ENCODE measurements around the gene MAJIN. TPM values are rescaled to one million over a fixed set of nuclear protein-coding genes. Genes with fewer than 3 reads are reported as not detected.

MAJIN gene
- total and polyA plus RNA-seq, 9 of the 15 experiments (the other 6 are each of a cell fraction or from before 2014, with no cell fraction given): 0.17 to 0.83 (median 0.24) TPM; not detected in 2

DNA sequence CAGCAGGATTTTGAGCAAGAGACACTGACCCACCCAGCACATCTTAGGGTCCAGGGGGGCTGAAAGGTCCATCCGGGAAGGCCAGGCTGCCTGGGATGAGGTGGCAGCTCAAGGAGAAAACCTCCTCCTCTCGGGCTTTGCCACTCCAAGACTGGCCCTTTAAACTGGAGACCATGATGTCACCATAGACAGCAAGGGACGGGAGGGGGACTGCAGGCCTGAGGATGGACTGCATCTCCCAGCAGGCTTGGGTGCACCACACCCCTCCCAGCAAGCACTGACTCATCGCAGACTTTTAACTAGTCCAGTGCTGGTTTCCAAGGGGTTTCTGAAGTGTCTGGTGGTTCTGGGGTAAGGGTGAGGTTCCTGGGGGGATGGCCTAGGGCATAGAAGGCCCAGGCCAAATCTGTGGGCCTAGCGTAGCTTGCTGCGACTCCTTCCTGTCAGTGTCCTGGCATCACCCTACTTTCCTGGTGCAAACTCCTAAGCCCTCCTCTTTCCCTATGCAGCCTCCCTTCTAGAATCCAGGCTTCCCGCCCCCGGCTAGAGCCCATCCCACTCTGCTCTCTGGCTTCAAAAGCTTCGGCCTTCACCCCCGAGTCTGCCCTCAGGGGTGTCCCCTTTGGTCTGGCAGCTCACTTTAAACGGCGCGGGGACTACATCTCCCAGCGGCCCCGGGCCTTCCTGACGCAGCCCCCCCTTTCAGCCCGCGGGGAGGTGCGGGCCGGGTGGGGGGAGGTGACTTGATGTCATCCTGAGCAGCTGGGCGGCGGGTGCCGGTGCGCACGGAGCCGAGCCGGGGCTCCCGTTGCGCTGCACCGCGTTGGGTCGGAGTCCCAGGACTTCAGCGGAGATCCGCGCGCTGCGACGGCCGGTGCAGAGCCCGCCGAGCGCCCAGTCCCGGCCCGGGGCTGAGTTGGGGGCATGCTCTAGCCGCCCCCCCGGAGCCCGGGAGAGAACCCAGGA, 47.7 kb downstream of the MAJIN start, which contains the start of gene PPP2R5B (continued):
- TF ChIP-seq ZC3H11A (IDR thresholded peaks at IDR 0.05; ENCODE audit: low read depth, low read length): no peak
- no peak for TF ChIP-seq ZNF445 (CRISPR knock-in tag; IDR thresholded peaks at IDR 0.05; ENCODE audit: low read depth)
- TF ChIP-seq E2F8 (IDR thresholded peaks at IDR 0.05; ENCODE audit: low read depth, partially characterized antibody): no peak
- TF ChIP-seq, protein P1, sequence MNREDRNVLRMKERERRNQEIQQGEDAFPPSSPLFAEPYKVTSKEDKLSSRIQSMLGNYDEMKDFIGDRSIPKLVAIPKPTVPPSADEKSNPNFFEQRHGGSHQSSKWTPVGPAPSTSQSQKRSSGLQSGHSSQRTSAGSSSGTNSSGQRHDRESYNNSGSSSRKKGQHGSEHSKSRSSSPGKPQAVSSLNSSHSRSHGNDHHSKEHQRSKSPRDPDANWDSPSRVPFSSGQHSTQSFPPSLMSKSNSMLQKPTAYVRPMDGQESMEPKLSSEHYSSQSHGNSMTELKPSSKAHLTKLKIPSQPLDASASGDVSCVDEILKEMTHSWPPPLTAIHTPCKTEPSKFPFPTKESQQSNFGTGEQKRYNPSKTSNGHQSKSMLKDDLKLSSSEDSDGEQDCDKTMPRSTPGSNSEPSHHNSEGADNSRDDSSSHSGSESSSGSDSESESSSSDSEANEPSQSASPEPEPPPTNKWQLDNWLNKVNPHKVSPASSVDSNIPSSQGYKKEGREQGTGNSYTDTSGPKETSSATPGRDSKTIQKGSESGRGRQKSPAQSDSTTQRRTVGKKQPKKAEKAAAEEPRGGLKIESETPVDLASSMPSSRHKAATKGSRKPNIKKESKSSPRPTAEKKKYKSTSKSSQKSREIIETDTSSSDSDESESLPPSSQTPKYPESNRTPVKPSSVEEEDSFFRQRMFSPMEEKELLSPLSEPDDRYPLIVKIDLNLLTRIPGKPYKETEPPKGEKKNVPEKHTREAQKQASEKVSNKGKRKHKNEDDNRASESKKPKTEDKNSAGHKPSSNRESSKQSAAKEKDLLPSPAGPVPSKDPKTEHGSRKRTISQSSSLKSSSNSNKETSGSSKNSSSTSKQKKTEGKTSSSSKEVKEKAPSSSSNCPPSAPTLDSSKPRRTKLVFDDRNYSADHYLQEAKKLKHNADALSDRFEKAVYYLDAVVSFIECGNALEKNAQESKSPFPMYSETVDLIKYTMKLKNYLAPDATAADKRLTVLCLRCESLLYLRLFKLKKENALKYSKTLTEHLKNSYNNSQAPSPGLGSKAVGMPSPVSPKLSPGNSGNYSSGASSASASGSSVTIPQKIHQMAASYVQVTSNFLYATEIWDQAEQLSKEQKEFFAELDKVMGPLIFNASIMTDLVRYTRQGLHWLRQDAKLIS (CRISPR knock-in tag; IDR thresholded peaks at IDR 0.05): no peak
- TF ChIP-seq ZNF146 (CRISPR knock-in tag; IDR thresholded peaks at IDR 0.05; ENCODE audit: unreplicated experiment): no peak
- no peak for TF ChIP-seq KDM5B (IDR thresholded peaks at IDR 0.05; ENCODE audit: insufficient replicate concordance, low read depth, low read length)
- no peak for TF ChIP-seq ZNF24 (IDR thresholded peaks at IDR 0.05)
- peak; percentile 46; the same call in 1 of the 2 replicates for TF ChIP-seq NR2C1 (IDR thresholded peaks at IDR 0.05)
- TF ChIP-seq NR2C1 (tag; IDR thresholded peaks at IDR 0.05): peak; percentile 81
- peak; percentile 88 for TF ChIP-seq ELF1 (tag; IDR thresholded peaks at IDR 0.05)
- TF ChIP-seq MLX (CRISPR knock-in tag; conservative IDR thresholded peaks at IDR 0.05): no peak
- no peak for TF ChIP-seq SIRT6 (IDR thresholded peaks at IDR 0.05; ENCODE audit: low read depth, low read length)
- TF ChIP-seq PCBP1 (IDR thresholded peaks at IDR 0.05; ENCODE audit: low read depth, low read length, poor library complexity, severe bottlenecking): no peak
- no peak for TF ChIP-seq FOXA1 (IDR thresholded peaks at IDR 0.05; ENCODE audit: borderline replicate concordance)
- no peak for TF ChIP-seq RBM17 (IDR thresholded peaks at IDR 0.05; ENCODE audit: borderline replicate concordance, low read depth, low read length)
- peak; percentile 39; the same call in 1 of the 2 replicates for TF ChIP-seq NFRKB (IDR thresholded peaks at IDR 0.05; ENCODE audit: low read depth)
- 0 out of 2 replicates have a peak, but pooled peaks have one; percentile 1 for TF ChIP-seq NR2C2 (CRISPR knock-in tag; IDR thresholded peaks at IDR 0.05)
- TF ChIP-seq NR2C2 (tag; IDR thresholded peaks at IDR 0.05): peak; percentile 92
- TF ChIP-seq SNRNP70 (optimal IDR thresholded peaks at IDR 0.05; ENCODE audit: low read depth, low read length): no peak
- TF ChIP-seq IFI16 (CRISPR knock-in tag; IDR thresholded peaks at IDR 0.05): no peak
- TF ChIP-seq ARNT (IDR thresholded peaks at IDR 0.05): peak; percentile 59 to 69; a peak in 2 of 4 replicates

All from K562 (cell line).